KBM-7 (cell line): Measurements from ENCODE around the gene PITX3.
"Not testable (repeated sequence)": the region's sequence is repeated elsewhere in the genome, so short reads cannot be mapped to it uniquely, and the experiment has no call there.

Experiments used
- DNase-seq: peaks from one replicate; pipeline ENCODE4 v3.0.0-alpha.2; 2015
- in situ Hi-C: fragments of 300-500 bp; cut with MboI; formaldehyde crosslinking; loops from 2 replicates; pipeline ENCODE4 v1.14.3; 2020; ENCODE audit warnings: low sequenced_read_pairs, low pct_unique_long_range_greater_than_20kb, mixed read lengths

The PITX3 gene

GRCh38 chr10:102231357-102232318 lies 9.7 kb downstream of the PITX3 start:
- in situ Hi-C loops: loop anchor here (10.0 to 25.0 kb wide), 2 partner anchors 123 to 256 kb away; no protein-coding TSS in a partner anchor
- DNase-seq: peak; percentile 79

GRCh38 chr10:102230861-102231356 lies 10.4 kb downstream of the PITX3 start:
- in situ Hi-C loops: loop anchor here (10.0 to 25.0 kb wide), 2 partner anchors 124 to 256 kb away; no protein-coding TSS in a partner anchor
- DNase-seq: no peak

DNA sequence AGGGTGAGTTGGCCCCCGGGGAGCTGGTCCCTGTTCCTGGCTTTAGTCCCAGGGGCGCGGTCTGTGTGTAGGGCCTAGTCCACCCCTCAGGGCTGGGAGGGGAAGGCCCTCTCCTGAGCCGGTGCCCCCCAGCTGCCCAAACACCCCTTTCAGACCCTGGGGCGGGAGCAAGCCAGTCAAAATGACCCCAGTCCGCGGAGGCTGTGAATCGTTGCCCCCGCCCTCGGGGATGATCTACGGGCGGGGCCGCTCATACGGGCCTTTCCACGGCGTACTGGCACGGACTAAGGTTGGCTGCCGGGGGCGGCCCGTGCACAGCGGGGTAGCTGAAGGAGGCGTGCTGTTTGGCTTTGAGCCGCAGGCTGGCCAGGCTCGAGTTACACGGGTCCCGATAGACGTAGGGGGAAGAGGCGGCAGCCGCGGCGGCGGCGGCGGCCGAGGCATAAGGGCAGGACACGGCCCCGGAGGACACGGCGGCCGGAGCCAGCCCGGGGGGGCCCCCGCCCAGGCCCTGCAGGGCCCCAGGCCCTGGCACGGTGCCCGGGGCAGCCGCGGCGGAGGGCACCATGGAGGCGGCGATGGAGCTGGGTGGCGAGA lies 10.9 kb downstream of the PITX3 start:
- no peak for DNase-seq
- in situ Hi-C loops: loop anchor here (10.0 to 25.0 kb wide), 2 partner anchors 124 to 257 kb away; no protein-coding TSS in a partner anchor

- in situ Hi-C loops: loop anchor here (10.0 to 25.0 kb wide), 2 partner anchors 125 to 257 kb away; no protein-coding TSS in a partner anchor
- peak; percentile 79 for DNase-seq
Observed at GRCh38 chr10:102229810-102230263, 11.5 kb downstream of the PITX3 start.

DNA sequence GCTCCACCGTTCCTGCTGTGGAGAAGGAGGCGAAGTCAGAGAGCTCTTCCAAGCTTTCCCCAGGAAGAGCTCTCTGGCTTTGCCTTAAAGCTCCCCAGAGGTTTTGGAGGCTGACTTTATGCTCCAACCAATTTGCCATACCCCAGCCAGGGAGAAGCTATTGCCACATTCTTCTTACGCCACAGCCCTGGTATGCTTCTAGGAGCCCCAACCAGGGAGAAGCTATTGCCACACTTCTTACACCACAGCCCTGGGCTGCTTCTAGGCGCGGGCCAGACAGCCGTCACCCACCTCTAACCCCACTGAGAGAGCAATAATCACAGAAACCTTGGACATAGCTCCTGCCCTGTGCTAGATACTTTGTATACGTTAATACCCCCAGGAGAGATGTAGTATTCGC lies 14.3 kb downstream of the PITX3 start:
- in situ Hi-C loops: loop anchor here (25.0 kb wide), 1 partner anchor 260 kb away; no protein-coding TSS in a partner anchor
- DNase-seq: no peak

- in situ Hi-C loops: loop anchor here (25.0 kb wide), 1 partner anchor 261 kb away; no protein-coding TSS in a partner anchor
- no peak for DNase-seq
Observed at GRCh38 chr10:102226542-102226870, 14.8 kb downstream of the PITX3 start.

GRCh38 chr10:102225646-102226541 lies 15.4 kb downstream of the PITX3 start, which contains the start of gene ELOVL3:
TSS of gene ELOVL3 (plus strand) at chr10:102226299. CDS start at chr10:102226549, 250 bp downstream.
- in situ Hi-C loops: loop anchor here (25.0 kb wide), 1 partner anchor 261 kb away; no protein-coding TSS in a partner anchor
- DNase-seq: peak; percentile 95

DNA sequence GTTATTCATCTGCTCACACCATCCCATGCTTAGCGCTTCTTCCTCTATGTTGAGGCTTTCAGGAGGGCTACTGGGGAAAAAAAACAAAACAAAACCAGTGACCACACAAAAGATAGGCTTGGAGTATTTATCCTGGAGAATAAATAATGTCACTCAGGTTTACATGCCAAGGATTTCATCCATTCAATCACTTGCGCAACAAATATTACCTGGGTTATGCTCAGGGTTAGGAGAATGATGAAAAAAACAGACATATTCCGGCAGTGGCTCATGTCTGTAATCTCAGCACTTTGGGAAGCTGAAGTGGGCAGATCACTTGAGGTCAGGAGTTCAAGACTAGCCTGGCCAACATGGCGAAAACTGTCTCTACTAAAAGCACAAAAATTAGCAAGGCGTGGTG lies 18.5 kb downstream of the PITX3 start:
- no peak for DNase-seq

DNA sequence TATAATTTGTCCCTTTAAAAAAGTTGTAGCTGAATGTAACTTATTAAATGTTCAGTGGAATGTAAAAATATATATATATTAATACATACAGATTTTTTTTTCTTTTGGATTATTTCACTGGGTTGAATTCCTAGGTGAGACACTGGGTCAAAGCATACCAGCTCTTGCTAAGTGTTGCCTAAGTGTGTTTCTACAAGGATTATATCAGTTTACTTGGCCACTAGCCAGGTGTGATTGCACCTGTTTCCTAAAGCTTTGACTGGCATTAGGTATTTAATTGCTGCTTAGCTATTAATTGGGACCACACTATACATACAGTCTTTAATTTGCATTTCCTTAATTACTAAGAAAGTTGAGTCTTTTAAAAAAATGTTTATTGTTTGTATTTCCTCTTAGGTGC lies 20.7 kb downstream of the PITX3 start:
- in situ Hi-C loops: no loop called here
- no peak for DNase-seq

More for the DNA sequence above, 18.5 kb downstream of the PITX3 start:
- in situ Hi-C loops: no loop called here

- in situ Hi-C loops: no loop called here
- no peak for DNase-seq
Observed at GRCh38 chr10:102219370-102219769, 21.9 kb downstream of the PITX3 start.

DNA sequence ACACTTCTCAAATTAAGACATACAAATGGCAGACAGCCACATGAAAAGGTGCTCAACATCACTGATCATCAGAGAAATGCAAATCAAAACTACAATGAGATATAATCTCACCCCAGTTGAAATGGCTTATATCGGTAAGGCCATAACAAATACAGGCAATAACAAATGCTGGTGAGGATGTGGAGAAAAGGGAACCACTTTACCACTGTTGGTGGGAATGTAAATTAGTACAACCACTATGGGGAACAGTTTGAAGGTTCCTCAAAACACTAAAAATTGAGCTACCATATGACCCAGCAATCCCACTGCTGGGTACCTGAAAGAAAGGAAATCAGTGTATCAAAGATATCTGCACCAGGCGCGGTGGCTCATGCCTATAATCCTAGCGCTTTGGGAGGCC lies 27.7 kb downstream of the PITX3 start:
- in situ Hi-C loops: not testable (repeated sequence)
- peak; percentile 52 for DNase-seq

DNA sequence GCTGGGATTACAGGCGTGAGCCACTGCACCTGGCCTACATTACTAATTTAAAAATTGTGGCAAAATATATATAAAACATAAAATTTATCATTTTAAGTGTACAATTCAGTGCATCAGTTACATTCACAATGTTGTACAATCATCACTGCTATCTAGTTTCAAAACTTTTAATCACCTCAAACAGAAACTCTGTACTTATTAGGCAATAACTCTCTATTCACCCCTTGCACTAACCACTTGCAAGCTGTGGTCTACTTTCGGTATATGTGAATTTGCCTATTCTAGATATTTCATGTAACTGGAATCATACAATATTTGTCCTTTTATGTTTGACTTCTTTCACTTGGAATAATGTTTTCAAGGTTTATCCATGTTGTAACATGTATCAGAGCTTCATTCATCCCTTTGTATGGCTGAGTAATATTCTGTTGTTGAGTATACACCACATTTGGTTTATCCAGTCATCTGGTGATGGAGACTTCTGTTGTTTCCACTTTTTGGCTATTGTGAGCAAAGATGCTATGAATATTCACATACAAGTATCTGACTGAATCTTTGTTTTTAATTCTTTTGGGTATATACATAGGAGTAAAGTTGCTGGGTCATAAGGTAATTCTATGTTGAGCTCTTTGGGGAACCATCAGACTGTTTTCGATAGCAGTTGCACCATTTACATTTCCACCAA lies 29.6 kb downstream of the PITX3 start:
- in situ Hi-C loops: no loop called here
- no peak for DNase-seq

DNA sequence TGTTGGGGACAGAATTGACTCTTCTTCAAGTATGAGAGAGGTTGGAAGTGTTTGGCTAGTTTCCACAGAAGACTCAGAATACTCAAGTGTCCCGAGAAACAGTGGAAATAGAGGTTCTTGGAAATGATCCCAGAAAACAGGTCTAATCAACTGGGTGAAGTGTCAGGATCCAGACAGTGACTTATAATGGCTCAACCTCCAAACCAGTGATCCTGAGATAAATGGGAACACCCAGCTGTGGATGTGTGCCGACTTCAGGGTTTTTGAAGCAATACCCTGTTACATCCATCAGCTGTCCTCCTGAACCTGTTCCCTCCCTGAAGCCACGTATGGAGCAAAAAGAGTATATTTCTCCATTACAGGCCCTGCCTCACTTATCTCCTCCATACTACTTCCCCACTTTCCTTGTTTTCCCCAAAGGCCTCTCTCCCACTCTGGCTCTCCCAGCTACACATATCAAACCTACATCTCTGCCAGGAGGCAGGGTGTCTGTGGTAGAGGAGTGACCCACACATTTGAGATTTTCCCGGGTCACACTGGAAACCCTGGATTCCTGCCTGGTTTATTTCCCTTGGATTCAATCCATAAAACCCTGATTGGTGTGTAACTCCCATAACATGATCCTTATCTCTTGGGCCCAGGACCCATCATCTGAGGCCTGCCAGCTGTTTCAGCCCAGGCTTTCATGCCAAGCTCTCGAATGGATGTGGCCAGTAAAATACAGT lies 32.8 kb downstream of the PITX3 start:
- in situ Hi-C loops: no loop called here
- no peak for DNase-seq

DNA sequence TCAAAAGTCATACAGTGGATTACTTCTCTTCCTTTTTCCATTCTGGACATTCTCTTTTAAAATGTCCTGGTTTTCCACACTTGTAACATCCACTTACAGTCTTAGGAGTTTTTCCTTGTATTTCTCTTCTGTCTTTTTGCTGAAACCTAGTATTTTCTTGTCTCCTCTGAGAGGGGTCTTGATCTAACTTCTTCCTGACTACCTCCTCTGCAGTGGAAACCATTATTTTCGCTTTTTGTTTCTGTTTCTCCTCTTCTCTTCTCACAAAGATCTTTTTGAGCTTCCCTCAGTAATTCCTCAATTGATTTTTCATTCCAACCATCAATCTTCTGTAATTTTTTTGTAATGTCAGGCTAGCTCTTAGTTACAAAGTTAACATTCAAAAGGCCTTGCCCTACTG lies 38.9 kb downstream of the PITX3 start:
- in situ Hi-C loops: no loop called here
- no peak for DNase-seq

- DNase-seq: no peak
- in situ Hi-C loops: no loop called here
Observed at GRCh38 chr10:102200751-102201640, 40.3 kb downstream of the PITX3 start.

GRCh38 chr10:102198027-102198426 lies 43.3 kb downstream of the PITX3 start:
- in situ Hi-C loops: no loop called here
- DNase-seq: no peak

- in situ Hi-C loops: no loop called here
- no peak for DNase-seq
Observed at GRCh38 chr10:102196893-102197292, 44.4 kb downstream of the PITX3 start.
